Uterus (tissue), 4 donors: Measurements from ENCODE around the gene MAEA. TPM values are rescaled to one million over a fixed set of nuclear protein-coding genes. Genes with fewer than 3 reads are reported as not detected.

Experiments used
- DNase-seq, 2 donors: peaks; one replicate each; pipeline ENCODE4 v3.0.0-alpha.2; 2019 to 2020
- H3K27ac ChIP-seq, 2 donors: fragments of 200-600 bp; sonication (generic); 1 replicate in 1 of 2; 2 replicates in 1 of 2; pipeline ENCODE4 v1.5.1; 2016 to 2018
- H3K27me3 ChIP-seq, 2 donors: fragments of 200-600 bp; sonication (generic); one replicate each; pipeline ENCODE4 v1.5.1; 2018 to 2019; ENCODE audit warnings: control low read depth in 1 of 2
- H3K36me3 ChIP-seq, 2 donors: fragments of 200-600 bp; sonication (generic); one replicate each; pipeline ENCODE4 v1.5.1; 2019; ENCODE audit warnings: control low read depth in 1 of 2
- H3K4me1 ChIP-seq, 2 donors: fragments of 200-600 bp; sonication (generic); one replicate each; pipeline ENCODE4 v1.5.1; 2018 to 2019; ENCODE audit warnings: control low read depth in 1 of 2
- H3K4me3 ChIP-seq, 2 donors: fragments of 200-600 bp; sonication (generic); 1 replicate in 1 of 2; 2 replicates in 1 of 2; pipeline ENCODE4 v1.5.1; 2018 to 2019; ENCODE audit warnings: mild to moderate bottlenecking in 1 of 2
- H3K9me3 ChIP-seq, 2 donors: fragments of 200-600 bp; sonication (generic); one replicate each; pipeline ENCODE4 v1.5.1; 2019; ENCODE audit warnings: control low read depth in 1 of 2
- CTCF ChIP-seq, 4 experiments: fragments of 200-600 bp in 2 of 4; fragments of 450-650 bp in 2 of 4; sonication (generic) in 2 of 4; IDR thresholded peaks; one replicate each; pipeline ENCODE4 v1.5.1; 2016 to 2019; ENCODE audit warnings: antibody characterized with exemption in 4 of 4, mild to moderate bottlenecking in 2 of 4, moderate library complexity in 1 of 4
- POLR2A ChIP-seq, 2 donors: fragments of 450-650 bp; IDR thresholded peaks; one replicate each; pipeline ENCODE4 v1.6.1; 2016; ENCODE audit warnings: antibody characterized with exemption in 2 of 2, mild to moderate bottlenecking in 1 of 2, moderate library complexity in 1 of 2
- intact Hi-C: fragments of 100-400 bp; cut with DNase I; formaldehyde crosslinking; loops from one replicate; pipeline ENCODE4 v1.15.1; 2023; ENCODE audit warnings: low total_unique reads
- total RNA-seq, 4 donors: library from RNA; depleted of rRNA in 3 of 4; stranded (reverse); fragments of >200 nt in 3 of 4; gene quantifications; one replicate each; pipeline versions ENCODE4 v1.1.0 to v1.2.4, GENCODE V29; 2014 to 2023
- donor health status: DM: yes; HTN: yes; CAD: no.

The MAEA gene
- total RNA-seq, 4 donors from 2014 or later, result 32.3 to 70.7 (median 67.8) TPM

GRCh38 chr4:1338752-1339414, 49.2 kb downstream of the MAEA start:
- Histone ChIP-seq H3K27me3 (no peaks in the 10 kb centered on the region), H3K9me3 (no peaks in the 10 kb centered on the region), H3K27ac (no peak overlapping the region), H3K4me1 (no peaks in the 10 kb centered on the region), H3K36me3 (no peaks in the 10 kb centered on the region), H3K4me3 (no peak overlapping the region)
- DNase-seq, result no peak
- TF ChIP-seq CTCF (IDR thresholded peaks at IDR 0.05) (no peak), POLR2A (IDR thresholded peaks at IDR 0.05) (no peak)
- intact Hi-C loops, result no loop called here

- H3K36me3 ChIP-seq, result no peaks in the 10 kb centered on the region
- TF ChIP-seq CTCF (IDR thresholded peaks at IDR 0.05), result no peak
- TF ChIP-seq POLR2A (IDR thresholded peaks at IDR 0.05), result no peak
- no peak overlapping the region for H3K27ac ChIP-seq
- intact Hi-C loops, result no loop called here
- H3K4me3 ChIP-seq, result no peak overlapping the region
- no peak for DNase-seq
- no peaks in the 10 kb centered on the region for H3K27me3 ChIP-seq
- H3K4me1 ChIP-seq, result no peaks in the 10 kb centered on the region
- no peaks in the 10 kb centered on the region for H3K9me3 ChIP-seq
Observed at GRCh38 chr4:1339489-1339888, 49.8 kb downstream of the MAEA start.

- intact Hi-C loops, result no loop called here
- H3K4me1 ChIP-seq, result no peaks in the 10 kb centered on the region
- H3K27me3 ChIP-seq, result no peaks in the 10 kb centered on the region
- no peak overlapping the region for H3K27ac ChIP-seq
- no peak overlapping the region for H3K4me3 ChIP-seq
- no peaks in the 10 kb centered on the region for H3K36me3 ChIP-seq
- DNase-seq, result no peak
- TF ChIP-seq POLR2A (IDR thresholded peaks at IDR 0.05) (no peak), CTCF (IDR thresholded peaks at IDR 0.05) (no peak)
- H3K9me3 ChIP-seq, result no peaks in the 10 kb centered on the region
Observed at GRCh38 chr4:1340181-1340747, 50.6 kb downstream of the MAEA start.

GRCh38 chr4:1340861-1341260, 51.2 kb downstream of the MAEA start:
- H3K27me3 ChIP-seq, result no peaks in the 10 kb centered on the region
- intact Hi-C loops, result no loop called here
- H3K4me3 ChIP-seq, result no peak overlapping the region
- no peak overlapping the region for H3K27ac ChIP-seq
- H3K36me3 ChIP-seq, result no peaks in the 10 kb centered on the region
- no peak for TF ChIP-seq POLR2A (IDR thresholded peaks at IDR 0.05)
- no peak for TF ChIP-seq CTCF (IDR thresholded peaks at IDR 0.05)
- no peaks in the 10 kb centered on the region for H3K9me3 ChIP-seq
- DNase-seq, result no peak
- no peaks in the 10 kb centered on the region for H3K4me1 ChIP-seq

GRCh38 chr4:1342003-1342402, 52.3 kb downstream of the MAEA start:
- H3K27me3 ChIP-seq, result no peaks in the 10 kb centered on the region
- H3K4me3 ChIP-seq, result no peak overlapping the region
- TF ChIP-seq CTCF (IDR thresholded peaks at IDR 0.05) (no peak), POLR2A (IDR thresholded peaks at IDR 0.05) (no peak)
- no peaks in the 10 kb centered on the region for H3K4me1 ChIP-seq
- no peak overlapping the region for H3K27ac ChIP-seq
- intact Hi-C loops, result no loop called here
- DNase-seq, result no peak
- no peaks in the 10 kb centered on the region for H3K9me3 ChIP-seq
- H3K36me3 ChIP-seq, result no peaks in the 10 kb centered on the region
